HS-27A (cell line): Measurements from ENCODE around the gene DVL1.

Source experiments
- DNase-seq: peaks from one replicate; pipeline ENCODE4 v3.0.0-alpha.2; 2012; ENCODE audit warnings: low read depth, missing footprints

DVL1 gene

DNA sequence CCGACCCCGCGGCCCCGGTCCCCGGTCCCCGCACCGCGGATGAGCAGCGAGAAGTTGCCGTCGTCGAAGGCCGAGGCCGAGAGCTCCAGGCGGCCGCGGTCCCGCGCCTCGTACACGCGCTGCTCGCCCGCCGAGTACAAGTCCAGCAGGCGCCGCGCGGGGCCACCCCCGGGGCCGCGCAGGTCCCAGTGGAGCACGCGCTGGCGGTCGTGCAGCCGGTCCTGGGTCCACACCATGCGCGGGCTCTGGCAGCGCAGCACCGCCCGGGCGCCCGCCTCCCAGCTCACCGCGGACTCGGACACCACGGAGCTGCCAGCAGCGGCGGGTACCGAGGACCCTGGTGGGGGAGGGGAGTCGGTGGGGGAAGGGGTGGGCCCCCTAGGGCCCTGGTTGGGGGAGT lies 6.2 kb upstream of the DVL1 start:
- DNase-seq: no peak

DNA sequence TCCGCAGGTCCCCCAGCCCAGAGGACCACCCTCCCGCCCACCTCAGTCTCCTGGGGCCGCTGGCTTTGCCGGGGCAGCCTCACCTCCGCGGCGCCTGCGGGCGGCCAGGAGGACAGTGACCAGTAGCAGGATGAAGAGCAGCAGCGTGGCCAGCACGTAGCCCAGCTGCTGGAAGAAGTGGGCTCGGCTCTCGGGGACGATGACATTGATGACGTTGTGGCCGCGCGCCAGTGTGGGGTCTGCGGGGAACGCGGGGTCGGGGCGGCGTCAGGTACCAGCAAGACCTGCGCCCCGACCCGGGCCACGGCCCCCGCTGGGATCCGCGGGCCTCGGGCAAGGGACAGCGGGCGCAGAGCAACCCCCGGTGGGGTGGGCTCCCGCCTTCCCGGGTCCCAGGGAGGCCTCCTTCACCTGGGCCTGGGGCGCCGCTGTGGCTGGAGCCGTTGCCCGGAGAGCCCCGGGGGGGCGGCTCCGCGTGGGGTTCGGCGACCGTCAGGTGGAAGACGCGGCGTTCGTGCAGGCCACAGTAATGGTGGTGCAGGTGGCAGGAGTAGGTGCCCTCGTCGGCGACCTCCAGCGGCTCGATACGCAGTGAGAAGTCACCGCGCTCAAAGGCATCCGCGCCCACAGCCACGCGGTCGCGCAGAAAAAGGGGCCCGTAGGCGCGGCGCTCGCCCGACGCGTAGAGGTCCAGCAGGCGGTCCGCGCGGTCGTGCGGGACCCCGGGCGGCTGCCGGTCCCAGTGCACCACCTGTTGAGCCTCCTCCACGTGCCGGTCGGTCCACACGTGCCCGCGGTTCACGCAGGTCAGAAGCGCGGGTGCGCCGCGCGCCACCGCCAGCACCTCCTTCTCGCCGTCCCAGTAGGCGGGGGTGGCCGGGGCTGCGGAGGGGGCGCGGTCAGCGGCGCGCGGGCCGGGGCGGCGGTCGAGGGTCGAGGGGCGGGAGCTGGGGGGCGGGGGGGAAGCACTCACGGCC lies 5.3 kb upstream of the DVL1 start:
- no peak for DNase-seq

DNA sequence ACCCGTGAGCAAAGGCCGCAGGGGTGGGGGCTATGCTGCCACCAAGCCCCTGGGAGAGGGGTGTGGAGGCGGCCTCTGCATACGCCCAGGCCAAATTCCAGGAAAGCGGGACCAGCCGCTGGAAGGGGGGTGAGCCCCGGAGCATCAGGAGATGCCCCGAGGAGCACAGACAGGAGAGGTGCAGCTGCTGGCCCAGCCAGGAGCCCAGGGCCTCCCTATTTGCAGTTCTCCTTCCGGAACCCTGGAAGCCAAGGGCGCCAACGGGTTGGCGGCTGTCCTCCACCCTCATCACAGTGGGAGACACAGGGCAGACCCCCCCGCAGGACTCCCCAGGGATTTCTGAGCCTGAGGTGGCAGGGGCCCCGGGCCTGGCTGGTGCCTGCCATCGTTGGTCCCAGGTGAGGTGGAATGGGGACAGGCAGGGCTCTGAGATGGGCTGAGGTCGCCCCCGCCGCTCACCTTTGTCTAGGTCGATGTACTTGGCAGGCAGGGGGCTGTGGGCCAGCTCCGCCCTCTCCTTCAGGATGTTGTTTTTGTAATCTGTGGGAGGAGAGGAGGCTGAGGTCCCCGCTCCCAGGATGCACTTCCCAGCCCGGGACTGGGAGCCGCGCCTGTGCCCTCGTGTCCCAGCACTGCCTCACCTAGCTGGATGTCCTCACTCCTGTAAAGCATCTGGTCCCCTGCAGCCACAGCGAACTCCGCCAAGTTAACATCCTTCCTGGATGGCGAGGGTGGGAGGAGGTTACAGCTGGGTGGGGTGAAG lies 4.4 kb upstream of the DVL1 start:
- DNase-seq: no peak

DNA sequence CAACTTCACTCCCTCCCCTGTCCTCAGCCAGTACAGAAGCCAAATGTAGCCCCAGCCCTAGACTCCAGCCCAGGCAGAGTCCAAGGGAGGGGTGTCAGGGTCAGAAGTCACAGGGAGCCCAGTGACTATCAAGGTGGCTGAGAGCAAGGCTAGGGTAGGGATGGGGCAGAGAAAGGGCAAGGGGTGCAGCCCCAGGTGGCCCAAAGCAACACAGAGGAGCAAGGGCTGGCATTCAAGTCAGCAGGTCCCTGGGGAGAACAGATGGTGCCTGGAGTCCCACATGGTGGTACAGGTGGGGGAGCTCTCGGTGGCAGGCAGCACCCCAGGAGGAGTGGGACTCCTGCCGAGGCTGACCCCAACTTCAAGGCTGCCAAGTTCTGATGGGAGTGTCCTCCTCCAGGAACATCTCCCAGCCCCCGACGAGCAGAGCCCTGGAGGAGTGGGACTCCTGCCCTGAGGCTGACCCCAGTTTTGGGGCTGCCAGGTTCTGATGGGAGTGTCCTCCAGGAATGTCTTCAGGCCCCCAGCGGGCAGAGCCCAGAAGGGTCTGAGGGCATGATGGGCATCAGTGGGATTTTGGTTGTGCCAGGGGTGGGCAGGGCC lies 3.7 kb upstream of the DVL1 start:
- DNase-seq: no peak

DNA sequence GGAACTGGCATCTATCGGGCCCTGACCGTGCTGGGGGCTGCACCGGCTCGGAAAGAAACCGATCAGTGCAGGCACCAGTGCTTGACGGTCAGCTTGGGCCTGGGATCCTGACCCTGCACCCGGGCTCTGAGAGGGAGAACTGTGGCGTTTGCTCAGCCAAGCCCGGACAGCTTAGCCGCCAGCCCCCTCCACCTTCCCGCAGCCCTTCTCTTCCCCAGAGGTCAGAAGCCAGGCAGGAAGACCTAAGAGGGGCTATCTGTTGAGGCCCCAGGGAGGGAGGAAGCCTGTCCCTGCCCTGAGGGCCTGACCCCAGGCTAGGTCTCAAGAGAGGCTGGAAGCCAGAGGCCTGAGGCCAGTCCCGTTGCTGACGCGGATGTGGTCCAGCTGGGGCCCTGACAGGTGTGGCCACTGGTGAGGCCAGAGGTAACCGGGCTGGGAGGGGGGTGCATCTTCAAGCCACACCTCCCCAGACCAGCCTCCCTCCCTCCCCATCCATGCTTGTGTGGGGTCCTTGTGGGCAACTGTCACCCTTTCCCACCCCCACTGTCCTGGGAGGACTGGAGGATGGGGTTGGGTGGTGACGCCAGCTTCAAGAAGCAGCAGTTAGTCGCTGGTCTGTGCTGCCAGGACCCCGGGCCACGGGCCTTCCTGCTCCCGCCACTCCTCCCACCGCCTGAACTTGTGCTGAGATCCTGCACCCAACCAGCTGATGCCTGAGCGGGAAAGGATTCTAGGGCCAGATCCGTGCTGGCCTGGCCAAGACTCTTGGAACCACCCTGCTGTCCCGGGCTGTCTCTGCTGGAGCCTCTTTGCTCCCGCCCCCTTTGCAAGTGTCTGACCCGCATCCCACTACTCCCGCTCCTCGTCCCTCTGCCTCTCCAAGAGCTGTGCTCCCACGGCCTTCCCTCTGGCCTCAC lies 2.6 kb upstream of the DVL1 start:
- DNase-seq: no peak

DNA sequence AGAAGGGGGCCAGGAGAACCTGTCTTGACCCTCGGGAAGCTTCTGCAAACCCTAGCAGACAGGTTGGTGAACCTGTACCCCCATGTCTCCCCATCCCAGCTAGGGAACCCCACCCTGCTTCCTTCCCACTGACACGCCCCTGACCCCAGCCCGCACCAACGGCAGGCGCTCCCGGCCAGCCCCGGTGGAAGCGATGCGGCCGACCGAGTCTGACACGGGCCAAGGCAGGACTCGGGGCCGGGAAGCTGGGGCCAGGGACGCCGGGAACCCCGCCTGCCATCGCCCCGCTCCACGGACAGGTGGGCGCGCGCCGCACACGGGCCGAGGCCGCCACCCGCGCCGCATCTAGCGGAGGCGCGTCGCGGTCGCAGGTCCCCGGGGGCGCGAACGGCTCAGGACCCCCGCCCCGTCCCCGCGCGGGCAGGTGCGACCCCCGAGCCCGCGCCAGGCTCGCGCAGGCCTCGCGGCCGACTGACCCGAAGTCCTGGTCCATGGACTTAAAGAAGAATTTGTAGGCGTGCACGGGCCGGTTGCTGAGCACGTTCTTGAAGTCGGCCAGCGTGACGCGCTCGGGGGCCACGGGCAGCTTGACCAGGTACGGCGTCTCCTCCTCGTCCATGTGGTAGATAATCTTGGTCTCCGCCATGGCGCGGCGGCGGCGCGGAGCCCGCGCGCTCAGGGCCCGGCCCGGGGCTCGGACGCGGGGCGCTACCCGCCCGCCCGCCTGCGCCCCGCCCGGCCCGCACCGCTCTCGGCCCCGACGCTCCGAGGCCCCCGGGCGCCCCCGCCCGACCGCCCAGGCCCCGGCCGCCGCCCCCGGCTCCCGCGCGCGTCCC lies 580 bp downstream of the DVL1 start:
- DNase-seq: no peak

DNA sequence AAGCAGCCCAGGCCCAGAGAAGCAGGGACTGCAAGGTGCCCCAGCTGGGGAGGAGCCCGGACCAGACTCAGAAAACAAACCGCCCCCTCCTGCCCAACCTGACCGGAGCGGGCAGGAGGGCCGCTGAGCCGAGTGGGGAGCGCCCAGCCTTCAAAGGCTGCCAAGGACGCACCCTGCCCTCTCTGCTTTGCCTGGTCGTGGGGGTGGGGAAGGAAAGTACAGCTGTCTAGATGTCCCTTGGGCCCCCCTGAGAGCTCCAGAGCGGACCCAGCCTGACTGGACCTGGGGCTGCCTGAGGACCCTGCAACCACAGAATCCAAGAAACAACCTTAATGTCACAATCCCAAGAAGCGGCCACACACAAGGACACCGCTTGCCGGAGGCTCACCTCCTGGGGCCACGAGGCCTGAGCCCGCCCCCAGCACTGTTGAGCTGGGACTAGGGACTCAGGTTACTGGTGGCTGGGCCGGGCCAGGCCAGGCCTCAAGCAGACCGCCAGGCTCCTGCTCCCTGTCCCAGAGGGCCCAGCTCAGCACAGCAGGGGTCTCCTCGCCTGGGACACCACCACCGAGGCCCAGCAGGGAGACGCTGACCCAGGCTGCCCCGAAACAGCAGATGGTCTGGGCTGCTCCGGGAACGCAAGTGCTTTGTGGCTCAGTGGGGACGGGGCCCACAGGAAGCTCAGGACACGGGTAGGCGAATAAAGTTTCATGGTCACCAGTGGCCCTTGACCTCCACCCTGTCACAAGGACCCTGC lies 1.4 kb downstream of the DVL1 start:
- DNase-seq: no peak

DNA sequence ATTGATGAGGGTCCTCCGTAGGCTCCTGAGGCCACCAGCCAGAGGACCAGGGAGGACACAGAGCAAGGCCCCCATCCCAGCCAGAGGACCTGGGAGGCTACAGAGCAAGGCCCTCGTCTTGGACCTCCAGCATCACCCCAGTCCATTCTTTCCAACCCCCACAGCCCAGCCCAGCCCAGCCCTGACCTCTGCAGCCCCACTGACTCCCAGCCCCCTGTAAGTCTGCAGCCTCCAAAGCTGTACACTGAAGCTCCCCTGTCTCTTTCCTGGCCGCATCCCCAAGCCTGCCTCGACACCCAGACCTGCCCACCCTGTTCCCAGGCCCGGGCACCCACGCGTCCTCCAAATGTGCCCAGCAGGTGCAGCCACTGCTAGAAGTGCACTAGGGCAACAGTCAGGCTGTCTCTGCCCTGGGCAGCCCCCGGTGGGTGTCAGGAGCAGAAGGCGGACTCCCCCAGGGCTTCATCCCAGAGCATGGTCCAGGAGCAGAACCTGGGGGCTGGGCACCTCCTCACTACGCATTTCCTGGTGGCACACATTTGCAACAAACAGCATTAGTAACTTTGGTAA lies 2.1 kb downstream of the DVL1 start:
- no peak for DNase-seq

DNA sequence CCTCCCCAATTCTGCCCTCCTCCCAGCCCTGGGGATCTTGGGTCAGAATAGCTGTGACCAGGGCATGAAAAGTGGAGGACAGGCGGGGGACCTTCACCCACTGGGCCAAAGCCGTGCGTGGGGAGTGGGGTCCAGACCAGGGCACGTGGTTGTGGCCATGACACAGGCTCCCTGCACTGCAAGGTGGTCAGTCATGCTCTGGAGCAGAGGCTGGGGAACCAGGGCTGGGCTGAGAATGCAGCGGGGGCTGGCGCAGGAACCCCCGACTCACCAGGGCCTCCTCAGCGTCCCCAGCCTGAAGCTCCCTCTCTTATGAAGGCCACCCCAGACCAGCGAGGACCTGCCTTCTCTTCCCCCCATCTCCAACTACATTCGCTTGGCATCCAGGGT lies 2.7 kb downstream of the DVL1 start:
- DNase-seq: no peak

DNA sequence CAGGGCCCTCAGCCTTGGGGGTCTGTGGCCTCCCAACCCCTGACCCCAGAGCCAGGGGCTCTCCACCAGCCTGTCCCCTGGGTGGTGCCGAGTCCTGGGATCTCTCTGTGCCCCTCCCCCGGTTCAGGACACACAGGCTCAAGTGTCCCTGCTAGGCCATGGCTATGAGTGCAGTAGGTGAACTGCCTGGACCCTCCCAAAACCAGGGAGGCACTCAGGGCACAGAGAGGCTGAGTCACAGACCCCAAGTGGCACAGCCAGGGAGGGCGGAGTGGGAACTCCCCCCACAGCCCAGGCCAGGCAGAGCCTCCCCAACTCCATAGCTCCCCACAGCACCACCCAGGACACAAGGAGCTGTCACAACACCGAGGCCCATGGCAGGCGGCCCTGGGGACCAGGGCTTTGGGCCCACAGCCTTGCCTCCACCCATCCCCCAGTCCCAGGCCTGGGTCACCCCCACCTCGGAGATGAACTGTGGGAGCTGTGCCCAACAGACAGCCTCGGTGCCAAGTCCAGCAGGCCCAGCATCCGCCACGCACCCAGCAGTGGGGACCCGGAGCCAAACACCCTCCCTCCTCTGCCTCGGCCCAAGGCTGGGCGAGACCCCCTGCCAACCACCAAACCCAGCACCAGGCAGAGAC lies 3.2 kb downstream of the DVL1 start:
- no peak for DNase-seq

DNA sequence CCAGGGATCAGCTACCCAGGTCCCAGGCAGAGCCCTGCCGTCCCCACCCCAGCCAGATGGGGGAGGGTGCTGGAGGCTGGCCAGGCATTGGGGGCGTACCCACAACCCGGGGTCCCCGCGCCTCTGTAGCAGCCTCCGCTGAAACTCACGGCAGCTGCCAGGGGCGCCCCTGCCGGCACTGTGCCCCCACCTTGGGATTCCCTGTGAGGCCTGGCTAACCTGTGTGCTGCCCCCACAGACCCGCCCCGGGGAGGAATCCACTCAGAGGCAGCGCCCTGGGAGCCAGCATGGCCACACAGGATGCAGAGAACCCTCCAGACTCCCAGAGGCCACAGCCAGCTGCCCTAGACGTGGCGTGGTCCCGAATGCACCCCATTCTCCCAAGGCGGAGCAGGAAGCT lies 3.8 kb downstream of the DVL1 start:
- no peak for DNase-seq

DNA sequence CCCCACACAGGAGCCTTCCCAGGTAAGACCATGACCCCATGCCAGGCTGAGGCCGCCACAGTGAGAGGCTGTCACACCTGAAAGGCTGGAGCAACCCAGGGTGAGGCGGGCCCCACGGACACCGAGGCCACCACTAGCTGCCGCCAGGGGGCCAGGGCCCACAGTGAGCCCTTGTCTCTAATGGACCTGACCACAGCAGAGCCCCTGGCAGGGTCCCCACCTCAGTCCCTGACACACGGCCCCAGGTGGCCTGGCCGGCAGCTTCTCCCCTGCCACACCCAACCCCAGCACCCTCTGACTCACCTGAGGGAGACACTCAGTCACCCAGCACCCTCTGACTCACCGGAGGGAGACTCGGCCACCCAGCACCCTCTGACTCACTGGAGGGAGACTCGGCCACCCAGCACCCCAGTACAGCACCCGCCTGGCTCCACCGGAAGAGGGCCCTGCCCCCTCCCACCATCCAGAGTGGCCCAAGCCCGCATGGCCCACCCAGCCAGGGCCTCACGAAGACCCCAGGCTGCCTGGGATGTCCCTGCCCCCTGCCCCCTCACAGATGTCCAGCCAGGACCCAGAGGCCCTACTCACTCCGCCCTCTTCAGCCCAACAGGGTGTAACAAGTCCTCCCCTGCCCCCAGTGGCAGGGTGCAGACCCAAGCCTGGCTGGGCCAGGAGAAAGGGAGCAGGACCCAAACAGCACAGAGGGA lies 4.4 kb downstream of the DVL1 start:
- DNase-seq: peak; percentile 86

DNA sequence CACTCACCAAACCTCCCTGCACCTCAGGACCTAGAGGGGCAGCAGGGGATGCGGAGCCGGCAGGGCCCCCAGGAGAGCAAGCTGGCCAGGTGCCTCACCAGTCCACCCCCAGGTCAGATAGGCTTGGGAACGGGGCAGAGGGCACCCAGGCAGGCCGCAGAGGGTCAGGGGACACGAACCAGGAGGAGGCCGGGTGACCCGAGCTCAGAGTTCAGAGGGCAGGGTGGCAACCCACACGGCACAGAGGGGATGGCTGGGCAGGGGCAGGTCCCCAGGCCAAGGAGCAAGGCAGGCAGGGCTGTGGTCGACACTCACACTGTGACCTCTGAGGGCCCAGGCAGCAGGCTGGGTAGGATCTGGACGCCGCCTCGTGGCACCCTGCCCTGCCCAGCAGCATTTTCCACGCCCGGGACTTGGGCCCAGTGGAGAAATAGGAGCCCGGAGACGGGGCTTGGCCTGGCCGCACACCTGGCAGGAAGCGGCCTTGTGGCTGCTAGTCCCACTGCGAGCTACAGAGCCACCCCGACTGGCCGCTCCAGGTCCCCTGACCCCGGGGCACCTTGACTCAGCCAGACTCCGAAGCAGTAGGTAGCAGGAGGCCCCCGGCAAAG lies 5.3 kb downstream of the DVL1 start:
- no peak for DNase-seq

DNA sequence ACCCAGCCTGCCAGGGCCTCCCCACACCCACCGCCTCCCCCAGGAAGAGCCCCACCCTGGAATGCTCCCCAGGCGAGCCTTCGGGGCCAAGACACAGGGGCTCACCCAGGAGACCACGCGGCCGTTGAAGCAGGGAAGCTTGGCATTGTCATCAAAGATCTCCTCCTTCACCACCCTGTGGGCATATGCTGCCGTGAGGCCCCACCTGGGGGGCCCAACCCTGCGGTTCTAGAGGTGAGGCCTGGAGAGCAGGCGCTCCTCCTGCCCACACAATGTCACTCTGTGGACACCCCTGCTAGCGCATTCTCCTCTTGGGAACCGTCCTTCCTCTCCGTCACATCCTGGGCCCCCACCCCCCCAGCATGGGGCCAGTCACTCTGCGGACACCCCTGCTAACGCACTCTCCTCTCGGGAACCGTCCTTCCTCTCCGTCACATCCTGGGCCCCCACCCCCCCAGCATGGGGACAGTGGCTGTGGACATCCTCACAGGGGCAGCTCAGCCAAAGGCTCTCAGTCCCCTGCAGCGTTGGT lies 6.6 kb downstream of the DVL1 start:
- DNase-seq: no peak

DNA sequence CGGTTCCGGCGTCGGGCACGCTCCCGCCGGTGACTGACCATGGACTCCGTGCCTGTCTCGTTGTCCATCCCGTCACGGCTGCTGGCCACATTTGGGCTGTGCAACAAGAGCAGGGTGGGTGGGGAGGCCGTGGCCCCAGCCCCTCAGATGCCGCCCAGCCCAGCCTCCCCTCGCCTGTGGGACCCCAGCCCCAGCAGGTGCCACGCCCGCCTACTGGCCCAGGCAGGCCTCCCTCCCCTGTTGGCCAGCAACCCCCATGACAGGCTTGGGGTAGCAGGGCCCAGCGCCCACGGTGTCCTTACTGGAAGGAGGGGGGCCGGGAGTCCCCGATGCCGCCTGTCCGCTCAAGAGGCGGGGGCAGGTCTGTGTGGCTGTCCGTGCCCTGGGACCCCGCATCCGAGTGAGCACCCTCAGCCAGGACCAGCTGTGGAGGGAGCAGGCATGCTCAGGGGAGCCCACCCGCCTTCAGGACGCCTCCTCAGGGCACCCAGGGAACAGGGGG lies 7.1 kb downstream of the DVL1 start:
- no peak for DNase-seq

DNA sequence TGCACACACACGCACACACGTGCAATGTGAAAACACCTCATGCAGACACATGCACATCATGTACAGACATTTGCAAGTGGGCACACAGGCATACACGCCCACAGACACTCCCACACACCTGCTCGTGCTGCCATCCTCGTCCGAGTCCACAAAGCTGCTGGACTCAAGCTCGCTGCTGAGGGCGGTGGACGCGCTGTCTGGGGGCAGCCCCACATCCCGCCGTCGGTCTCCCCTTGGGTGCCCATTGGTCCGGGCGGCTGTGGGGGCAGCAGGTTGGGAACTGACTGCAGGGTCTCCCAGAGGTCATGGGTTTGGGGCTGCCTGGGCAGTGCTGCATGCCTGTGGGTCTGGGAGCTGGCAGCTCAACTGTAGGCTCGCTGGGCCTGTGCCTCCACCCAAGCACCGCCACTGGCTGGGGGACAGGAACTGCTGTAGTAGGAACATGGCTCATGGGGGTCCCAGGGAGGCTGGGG lies 7.6 kb downstream of the DVL1 start:
- no peak for DNase-seq

DNA sequence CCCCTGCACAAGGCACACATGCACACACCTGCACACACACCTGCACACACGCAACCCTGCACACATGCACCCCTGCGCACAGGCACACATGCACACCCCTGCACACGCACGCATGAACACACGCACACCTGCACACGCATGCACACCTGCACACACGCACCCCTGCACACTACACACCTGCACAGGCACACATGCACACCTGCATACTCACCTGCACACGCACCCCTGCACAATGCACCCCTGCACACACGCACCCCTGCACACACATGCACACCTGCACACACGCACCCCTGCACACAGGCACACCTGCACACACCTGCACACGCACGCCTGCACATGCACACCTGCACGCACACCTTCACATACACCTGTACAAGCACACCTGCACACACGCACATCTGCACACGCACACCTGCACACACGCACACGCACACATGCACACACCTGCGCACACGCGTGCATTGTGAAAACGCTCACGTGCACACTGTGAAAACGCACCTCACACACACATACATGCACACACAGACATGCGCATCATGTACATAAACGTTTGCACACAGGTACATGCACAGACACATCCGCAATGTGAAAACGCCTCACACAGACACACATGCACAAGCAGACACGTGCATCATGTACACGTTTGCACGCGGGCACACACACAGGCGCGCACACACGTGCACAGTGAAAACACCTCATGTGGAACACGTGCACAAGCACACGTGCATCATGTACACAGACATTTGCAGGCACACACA lies 8.2 kb downstream of the DVL1 start:
- DNase-seq: no peak
